GM18505 (cell line): ENCODE data around the gene NSMCE4A.
A peak's percentile ranks its signal among the peaks of the same experiment; 100 is the strongest.
"Not testable (repeated sequence)": the region's sequence is repeated elsewhere in the genome, so short reads cannot be mapped to it uniquely, and the experiment has no call there.

ENCODE experiments used
- ATAC-seq: cut with Tn5 transposase; IDR thresholded peaks from one replicate; pipeline ENCODE4 v1.9.1; 2021; ENCODE audit not compliant: unreplicated experiment
- POLR2A ChIP-seq: IDR thresholded peaks from 4 replicates; pipeline ENCODE4 v1.6.1; 2011; ENCODE audit warnings: borderline replicate concordance; ENCODE audit not compliant: insufficient read depth, insufficient read length; ENCODE audit errors: extremely low read depth

Gene NSMCE4A

DNA sequence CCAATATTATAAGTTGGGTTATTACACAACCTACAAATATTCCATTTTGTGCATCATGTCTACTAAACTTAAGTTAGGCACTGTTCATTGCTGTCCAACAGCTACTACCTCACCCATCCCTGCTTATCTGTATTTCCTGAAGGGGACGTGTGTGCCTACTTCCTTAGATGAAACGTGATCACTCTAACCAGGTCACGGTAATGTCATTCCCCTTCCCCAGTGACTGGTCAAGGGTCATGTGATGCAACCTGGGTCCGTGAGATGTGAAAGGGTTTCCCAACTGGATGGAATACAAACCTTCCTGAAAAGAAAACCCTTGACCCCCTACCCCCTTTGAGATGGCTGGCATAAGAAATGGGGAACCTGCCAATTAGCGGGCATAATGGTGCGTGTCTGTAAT is 1.6 kb upstream of the NSMCE4A start:
- TF ChIP-seq POLR2A, result no peak
- no peak for ATAC-seq

DNA sequence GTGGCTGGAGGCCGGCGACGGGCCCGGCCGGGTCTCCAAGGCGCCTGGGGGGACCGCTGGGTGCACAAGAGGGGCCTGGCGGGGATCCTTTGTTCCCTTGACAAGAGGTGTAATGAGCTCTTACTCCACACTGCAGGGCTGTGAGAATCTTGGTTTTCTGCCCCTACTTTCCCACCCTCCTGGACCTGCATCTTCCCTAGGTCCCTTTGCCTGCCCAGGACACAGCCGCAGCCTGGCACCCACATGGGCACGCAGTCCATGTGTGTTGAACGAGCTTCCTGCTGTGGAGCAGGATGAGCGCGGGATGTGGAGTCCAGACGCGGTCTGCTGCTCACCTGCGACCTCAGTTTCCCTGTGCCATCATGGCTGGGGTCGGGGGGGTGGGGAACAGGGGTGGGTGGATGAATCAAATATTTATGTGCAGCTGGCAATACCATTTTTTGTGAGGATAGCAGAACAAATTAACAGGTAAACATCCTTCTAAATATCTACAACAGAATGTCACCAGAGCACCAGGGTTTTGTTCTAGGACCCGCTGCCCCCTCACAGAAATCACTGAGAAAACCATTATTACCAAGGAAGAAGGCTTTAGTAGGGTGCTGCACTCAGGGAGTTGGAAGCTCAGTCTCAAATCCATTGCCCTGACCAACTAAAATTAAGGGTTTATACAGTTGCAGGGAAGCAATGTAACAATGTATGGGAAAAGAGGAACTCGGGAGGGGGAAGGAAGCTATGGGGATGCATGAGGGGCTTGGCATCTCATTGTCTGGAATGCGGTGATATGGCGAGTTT is 474 bp upstream of the NSMCE4A start:
- ATAC-seq, result no peak
- TF ChIP-seq POLR2A, result no peak

GRCh38 chr10:121974019-121974534 is 940 bp downstream of the NSMCE4A start:
- TF ChIP-seq POLR2A, result no peak
- peak; percentile 24 for ATAC-seq

GRCh38 chr10:121969086-121969485 is 5.9 kb downstream of the NSMCE4A start:
- ATAC-seq, result not testable (repeated sequence)

- TF ChIP-seq POLR2A, result no peak
- no peak for ATAC-seq
These were observed 9.0 kb downstream of the NSMCE4A start for GRCh38 chr10:121965996-121966395.

DNA sequence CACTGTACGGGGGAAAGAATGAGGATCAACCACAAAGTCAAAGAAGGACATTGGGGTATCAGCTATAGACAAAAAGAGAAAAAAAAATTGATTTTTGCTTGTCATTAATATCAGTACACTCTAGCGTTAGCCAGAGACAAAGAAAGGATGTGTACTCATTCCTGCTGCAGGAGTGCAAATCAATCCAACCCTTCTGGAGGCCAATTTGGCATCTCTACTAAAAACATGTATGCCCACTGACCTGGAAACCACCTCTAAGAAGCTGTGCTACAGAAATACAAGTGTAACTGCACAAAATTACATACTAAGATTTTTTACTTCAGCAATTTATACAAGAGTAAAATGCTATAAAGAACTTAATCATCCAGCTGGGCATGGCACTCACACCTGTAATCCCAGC is 13.6 kb downstream of the NSMCE4A start:
- no peak for ATAC-seq
- TF ChIP-seq POLR2A, result no peak

DNA sequence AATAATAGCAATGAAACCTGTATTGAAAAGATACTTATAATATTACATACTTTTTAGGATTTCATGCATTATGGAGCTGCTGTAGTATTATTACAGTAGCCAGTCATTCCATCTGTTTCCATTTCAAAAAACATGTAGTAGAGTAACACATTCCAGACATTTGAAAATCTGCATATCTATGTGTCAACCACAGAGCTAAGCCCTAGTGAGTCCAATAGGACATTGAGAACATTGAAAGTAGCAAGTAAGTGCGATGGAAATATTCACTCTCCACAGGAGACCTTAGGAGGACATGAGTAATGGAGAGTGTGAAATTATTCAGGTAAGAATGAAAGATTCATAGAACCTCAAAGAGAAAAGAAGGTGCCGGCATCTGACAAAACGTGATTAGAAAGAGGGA is 15.3 kb downstream of the NSMCE4A start:
- no peak for TF ChIP-seq POLR2A

DNA sequence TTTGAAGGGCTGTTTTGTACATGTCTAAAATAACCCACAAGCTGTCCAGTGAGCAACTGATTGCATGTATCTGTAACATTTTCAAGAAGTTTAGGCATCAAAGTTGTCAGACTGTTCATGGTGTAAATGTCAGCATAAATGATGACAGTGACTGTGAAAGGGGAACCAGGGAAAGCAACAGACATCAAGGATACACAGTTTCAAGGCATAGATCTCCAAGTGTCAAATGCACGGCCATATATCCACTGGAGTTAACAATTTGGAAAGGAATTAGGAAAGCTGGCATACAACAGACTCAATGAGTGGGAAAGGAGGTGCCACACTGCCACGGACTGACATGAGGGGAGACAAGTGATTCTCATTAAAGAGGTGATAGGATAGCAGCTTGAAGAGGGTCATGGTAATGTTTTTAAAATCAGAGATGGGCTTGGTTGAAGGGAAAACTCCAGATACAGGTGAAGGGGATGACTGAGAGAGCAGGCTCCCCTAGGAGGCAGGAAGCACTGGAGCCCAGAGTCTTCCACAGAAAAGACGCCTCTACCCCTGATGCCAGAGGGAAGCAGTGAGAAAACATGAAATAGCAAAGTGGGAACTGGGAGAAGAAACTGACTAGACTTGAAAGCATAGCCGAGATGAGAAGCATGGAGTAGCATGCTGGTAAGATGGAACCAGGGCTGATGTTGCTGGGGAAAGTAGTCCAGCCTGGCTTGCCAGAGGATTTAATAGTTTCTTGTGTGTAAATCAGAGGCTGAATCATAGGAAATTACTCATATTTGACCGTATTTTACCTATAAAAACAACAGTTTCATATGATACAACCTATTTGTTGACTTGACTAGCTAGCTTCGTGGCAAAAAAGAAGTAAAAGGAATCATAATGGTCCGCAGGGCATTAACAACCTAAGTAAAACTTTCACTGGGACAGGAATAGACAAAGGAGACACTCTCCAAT is 18.6 kb downstream of the NSMCE4A start:
- no peak for ATAC-seq

More for the DNA sequence above, 15.3 kb downstream of the NSMCE4A start:
- no peak for ATAC-seq

DNA sequence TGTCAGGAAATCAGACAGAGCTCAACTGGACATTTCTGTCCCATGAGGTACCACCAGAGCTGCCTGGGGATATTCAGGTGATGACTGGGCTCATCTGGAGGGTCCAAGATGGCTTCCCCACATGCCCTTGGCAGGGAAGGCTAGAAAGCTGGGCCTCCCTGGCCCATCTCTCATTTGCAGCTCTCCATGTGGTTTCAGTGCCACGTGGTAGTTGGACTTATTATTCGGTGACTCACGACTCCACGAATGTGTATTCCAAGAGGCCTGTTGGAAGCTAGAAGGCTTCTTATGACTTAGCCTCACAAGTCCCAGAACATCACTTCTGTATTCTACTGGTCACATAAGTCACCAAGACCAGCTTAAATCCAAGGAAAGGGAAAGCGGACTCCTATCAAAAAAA is 22.8 kb downstream of the NSMCE4A start:
- no peak for ATAC-seq
- TF ChIP-seq POLR2A, result no peak

More for the DNA sequence above, 18.6 kb downstream of the NSMCE4A start:
- TF ChIP-seq POLR2A, result no peak

DNA sequence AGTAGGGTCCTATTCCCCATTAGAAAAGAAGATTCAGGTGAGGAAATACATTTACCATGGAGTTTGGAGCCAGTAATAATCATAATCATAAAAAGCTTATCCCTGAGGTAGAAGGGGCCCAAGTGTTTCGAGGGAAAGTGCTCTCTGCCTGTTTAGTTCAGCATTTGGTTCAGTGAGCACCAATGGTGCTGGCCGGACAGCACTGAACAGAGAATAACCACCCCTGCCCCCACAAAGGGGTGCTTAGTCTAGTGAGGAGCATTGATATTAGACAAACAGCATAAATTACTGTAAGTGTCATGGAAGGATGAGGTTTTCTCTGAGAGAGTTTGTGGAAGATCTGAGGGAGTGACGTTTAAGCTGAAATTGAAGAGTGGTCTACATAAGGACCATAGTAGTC is 25.6 kb downstream of the NSMCE4A start:
- ATAC-seq, result no peak
- no peak for TF ChIP-seq POLR2A

- ATAC-seq, result no peak
- TF ChIP-seq POLR2A, result no peak
These were observed 26.0 kb downstream of the NSMCE4A start for GRCh38 chr10:121949049-121949448.

DNA sequence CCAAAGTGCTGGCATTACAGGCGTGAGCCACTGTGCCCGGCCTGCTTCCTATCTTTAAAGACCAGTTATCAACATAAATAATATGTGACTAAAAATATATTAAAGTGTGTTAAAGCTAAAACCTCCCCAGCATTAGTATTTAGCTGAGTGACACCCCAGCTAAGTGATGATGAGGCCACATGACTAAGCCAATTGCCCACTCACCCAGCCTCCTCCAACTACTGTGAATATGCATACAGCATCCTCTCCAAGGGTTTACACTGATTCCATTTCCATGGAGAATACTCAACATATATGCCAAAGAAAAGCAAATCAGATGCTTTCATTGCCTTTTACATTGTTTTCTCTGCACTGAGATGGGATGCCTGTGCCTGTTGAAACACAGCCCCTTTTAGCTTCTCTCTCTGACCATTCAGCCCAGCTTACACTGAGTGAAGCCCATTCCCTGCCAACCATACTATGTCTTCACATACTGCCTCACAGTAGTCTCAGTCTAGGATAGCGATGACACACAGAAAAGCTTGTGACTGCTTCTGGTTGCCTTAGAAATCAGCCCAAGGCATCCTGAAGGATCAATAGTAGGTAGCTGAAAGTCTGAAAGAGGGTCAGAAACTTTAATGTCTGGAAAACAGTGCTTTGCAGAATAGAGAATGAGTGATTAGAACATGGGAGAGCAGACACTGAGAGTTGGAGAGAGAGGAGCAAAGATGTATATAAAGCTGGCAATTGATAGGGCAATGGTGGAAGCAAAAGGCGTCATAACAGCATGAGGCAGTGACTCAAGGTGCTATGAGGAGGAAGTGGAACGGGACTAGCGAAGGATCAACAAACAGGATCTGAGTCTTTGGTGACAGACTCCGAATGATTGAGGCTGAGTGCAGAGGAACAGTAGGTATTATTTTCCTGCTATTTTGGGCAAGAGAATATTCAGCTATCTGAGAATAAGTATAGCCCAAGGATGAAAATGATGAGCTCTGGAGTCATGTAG is 27.4 kb downstream of the NSMCE4A start:
- ATAC-seq, result no peak
- TF ChIP-seq POLR2A, result no peak

DNA sequence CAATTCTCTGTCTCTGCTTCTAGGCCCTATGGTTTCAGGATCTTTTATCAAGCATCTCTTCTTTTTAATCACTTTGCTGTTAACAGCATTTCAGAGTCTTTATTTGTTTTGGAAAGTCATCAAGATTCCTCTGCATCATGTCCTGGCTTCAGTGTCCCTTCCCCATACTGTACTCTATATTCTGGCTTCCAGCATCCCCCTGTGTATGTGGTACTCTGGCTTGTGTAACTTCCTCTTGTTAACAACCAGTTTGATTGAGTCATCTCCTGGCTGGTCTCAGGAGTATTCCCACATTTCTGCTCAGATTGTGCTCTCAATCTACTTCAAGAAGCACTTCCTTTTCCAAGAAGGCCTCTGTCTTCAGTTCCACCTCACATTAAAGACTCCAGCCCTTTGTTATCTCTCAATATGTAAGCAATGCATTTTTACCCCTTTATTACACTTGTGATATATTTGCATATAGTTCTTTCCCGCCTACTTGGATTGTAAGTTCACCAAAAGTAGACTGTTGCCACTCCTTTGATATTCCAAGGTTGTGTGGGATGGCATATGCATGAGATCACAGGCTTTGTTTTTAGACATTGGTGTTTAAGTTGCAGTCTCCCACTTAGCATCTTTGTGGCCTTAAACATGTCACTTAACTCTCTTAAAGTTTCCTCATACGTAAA is 32.1 kb downstream of the NSMCE4A start:
- TF ChIP-seq POLR2A, result no peak
- ATAC-seq, result no peak

GRCh38 chr10:121941532-121941931 is 33.5 kb downstream of the NSMCE4A start:
- TF ChIP-seq POLR2A, result no peak
- ATAC-seq, result no peak
